Measurements from ENCODE around the gene MB.
A peak's percentile ranks its signal among the peaks of the same experiment; 100 is the strongest.

MB gene

DNA sequence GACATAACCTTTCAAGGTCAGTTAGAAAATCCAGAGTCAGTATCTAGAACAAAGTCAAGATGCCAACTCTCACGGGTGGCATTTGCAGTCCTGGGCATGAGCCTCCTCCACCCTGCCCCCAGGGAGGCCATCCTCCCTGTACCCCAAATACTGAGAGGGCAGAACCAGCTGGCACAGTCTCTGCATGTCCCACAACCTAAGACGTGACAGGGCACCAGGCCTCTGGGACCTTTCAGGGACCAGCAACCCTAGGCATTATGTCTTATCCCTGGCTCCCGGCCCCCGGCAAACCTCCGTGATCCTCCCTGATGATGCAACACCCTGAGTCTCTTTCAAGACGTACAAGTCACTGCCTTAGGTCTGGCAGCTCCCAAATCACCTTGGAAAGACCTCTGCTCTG lies 2.0 kb downstream of the MB start:
- no peak for DNase-seq (ENCODE audit: low read depth)

DNA sequence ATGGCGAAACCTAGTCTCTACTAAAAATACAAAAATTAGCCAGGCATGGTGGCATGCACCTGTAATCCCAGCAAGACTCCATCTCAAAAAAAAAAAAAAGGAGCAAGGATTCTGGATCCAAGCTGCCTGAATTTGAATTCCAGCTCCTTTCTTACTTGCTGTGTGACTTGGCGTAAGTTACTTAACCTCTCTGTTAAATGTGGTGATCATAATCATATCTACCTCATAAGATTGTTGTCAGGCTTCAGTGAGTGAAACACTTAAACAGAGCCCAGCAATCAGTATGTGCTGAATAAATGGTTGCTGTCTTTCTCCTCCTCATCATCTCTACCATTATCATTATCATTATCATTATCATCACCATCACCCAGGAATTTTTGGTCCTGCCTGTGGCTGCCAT lies 2.7 kb downstream of the MB start:
- no peak for DNase-seq (ENCODE audit: low read depth)

DNA sequence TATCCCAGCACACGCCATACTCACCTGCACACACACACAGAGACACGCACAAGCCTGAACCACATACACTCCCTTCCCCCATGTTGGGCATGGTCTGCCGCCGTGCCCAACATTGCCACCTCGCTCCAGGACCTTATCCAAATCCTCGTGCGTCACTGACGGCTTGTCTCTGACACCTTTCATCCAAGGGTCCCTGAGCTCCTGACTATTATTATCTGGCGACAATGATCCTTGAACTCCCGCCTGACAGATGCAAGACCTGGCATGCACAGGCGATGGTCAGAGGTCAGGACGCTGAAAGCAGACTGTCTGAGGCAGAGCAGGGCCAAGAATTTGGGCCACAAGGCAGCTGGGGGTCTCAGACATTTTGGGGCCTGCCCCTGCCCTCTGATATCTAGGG lies 4.2 kb downstream of the MB start:
- DNase-seq (ENCODE audit: low read depth), result no peak

DNA sequence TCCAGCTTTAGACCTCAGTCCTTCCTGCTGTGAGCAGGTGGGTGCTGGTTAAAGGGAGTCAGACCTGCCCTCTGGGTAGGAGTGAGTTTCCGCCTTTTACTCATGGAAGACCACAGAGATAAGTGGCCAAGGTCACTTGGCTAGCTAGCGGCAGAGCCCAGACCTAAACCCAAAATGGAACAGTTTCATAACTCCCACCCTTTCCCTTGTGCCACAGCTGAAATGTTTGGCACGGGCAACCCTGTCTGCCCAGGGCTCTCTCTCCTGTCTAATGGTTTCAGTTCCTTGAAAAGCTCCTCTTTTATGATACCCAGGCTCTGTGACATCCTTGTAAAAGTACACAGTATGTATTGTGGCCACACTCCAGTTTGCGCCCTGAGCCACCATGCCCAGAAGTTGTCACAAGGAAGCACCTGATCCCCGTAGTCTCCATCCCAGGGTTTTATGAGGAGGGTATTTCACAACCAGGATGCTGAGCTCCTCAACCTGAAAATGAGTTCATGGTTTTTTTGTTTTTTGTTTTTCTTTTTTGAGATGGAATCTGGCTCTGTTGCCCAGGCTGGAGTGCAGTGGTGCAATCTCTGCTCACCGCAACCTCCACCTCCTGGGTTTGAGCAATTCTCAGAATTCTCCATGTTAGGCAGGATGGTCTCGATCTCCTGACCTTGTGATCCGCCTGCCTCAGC lies 5.1 kb downstream of the MB start:
- DNase-seq (ENCODE audit: low read depth), result no peak

DNA sequence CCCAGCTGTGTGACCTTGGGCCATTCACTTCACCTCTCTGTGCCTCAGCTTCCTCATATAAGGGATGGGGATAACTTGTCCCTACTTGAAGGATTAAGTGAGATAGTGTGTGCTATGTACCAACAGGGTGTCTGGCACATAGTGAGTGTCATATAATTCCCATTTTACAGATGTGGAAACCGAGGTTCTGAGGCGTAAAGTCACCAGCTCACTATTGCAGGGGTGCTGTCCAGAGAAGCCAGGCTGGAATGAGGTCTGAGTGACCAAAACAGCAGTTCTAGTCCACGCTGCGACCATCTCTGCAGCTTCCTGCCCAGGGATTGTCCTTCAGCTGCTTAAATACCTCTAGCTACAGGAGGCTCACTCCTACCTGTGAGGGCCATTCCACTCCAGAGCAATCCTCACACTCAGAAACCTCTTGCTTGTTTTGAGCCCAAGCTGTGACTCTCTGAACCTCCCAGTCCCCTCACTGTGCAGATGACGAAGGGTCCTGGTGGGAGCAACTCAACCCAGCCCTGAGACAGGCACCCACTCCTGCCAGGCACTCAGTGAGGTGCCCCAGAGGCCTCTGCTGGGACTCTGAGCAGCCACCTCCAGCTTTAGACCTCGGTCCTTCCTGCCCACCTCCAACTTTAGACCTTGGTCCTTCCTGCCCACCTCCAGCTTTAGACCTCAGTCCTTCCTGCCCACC lies 5.8 kb downstream of the MB start:
- no peak for DNase-seq (ENCODE audit: low read depth)

DNA sequence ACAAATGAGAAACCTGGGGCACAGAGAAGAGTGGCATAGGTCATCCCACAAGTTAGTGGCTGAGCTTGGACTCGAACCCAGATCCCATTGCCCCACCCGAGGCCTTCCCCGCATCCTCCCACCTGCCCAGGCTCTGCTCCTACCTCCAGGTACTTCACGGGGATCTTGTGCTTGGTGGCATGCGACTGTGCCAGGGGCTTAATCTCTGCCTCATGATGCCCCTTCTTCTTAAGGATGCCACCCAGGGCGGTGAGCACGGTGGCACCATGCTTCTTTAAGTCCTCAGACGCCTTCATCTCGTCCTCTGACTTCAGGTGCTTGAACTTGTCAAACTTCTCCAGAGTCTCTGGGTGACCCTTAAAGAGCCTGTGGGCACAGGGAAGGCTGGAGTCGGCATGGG lies 6.4 kb downstream of the MB start:
- DNase-seq (ENCODE audit: low read depth), result no peak

DNA sequence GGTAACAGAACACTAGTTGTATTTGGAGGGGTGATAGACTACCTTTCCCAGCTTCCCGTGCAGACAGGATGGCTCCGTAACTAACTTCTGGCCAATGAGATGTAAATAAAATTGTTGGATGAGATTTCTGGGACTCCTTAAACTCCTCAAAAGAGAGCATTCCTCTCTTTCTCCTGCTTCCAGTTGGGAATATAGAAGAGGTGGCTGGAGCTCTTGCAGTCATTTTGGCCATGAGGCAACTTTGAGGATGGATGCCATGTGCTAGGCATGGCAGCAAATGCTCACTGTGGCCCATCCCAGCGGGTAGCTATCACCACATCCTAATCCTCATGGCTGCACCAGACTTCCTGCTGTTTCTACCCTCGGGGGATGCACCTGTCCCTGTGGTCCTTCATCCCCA lies 7.4 kb downstream of the MB start:
- DNase-seq (ENCODE audit: low read depth), result no peak

DNA sequence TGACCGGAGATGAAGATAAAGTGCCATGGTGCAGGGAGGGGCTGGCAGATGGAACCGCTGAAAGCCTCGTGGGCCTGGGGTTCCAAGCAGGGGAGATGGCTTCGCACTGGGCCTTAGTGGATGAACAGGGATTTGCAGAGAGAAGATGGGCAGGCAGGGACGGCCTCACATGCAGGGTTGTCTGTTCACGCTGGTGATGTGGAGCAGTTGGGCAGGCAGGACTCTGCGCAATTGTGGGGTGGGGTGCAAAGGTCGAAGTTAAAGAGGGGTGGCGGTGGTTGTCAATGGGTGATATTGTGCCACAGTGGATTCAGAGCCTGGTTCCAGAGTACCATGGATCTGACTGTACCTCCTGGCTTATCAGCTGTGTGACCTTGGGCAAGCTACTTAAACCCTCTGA lies 7.9 kb downstream of the MB start:
- DNase-seq (ENCODE audit: low read depth), result no peak

DNA sequence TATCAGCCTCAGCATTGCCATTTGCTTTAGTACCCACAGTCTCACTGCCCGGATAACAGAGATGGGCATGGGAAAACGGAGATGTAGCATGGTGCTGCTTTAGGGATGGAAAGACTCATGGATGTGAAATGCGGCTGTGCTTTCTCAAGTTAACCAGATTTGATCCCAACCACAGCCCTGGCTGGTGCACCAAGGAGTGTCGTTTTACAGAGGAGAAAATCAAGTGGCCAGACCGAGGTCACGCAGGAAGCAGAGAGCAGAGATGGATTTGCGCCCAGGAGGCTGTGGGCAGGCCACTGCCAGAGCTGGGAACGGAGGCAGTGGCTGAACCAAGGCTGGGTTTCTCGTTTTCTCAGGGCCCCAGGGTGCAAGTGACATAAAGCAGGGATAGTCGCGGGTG lies 9.0 kb downstream of the MB start:
- DNase-seq (ENCODE audit: low read depth), result no peak

DNA sequence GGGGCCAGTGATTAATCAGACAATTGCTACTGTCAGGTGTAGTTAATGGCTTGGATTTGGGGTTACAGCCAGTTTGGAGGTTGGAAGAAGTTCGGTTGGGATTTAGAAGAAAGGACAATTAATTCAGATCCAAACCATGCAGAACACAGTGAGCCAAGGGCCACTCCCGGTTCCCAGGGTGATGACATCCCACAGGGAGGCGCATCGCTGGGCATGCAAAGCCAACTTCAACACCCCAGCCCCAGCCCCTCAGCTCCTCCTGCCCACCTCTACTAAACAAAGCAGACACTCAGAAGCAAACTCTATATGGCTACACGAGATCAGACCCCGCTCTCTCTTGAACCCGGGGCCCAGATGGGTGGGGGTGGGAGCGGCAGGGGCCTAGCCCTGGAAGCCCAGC lies 10.2 kb downstream of the MB start:
- DNase-seq (ENCODE audit: low read depth), result no peak

DNA sequence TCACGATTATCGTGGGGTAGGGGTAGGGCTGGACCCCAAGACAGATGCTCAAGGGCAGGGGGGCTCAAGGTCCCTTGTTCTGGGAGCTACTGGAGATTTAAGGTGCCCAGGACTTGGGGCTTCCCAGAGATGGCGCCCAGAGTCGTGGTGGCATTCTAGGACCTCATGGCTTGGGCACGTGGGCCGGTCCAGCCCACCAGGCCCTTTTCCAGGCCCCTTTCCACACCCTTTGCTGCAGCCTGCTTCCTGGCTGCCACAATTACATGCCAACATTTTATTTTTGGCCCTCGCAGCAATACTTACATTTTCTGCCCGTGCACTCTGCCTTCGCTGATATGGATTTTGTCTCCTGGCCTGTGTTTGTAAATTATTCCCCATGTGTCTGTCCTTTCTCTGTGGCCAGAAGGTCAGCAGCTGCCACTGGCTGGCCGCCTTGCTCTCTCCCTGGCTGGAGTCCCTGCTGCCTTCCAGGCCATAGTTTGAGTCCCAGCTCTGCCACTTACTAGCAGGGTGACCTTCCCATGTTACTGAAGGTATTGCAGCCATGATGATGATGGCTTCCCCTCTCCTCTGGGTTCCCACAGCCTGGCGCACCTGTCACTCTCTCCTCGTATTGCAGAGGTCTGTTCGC lies 11.2 kb downstream of the MB start:
- no peak for DNase-seq (ENCODE audit: low read depth)

DNA sequence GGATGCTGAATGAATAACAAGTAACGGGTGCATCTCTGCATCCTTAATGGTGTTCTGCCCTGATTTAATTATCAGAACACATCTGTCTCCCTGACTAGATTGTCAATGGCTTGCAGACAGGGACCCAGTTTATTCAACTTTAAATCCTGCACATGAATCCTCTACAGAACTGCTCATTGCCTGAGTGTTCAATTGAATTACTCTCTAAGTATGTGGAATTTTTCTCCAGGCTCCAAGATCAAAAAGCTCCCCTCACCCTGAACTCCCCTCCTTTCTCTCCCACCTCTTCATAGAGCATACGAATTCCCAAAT lies 11.8 kb downstream of the MB start:
- no peak for DNase-seq (ENCODE audit: low read depth)

DNA sequence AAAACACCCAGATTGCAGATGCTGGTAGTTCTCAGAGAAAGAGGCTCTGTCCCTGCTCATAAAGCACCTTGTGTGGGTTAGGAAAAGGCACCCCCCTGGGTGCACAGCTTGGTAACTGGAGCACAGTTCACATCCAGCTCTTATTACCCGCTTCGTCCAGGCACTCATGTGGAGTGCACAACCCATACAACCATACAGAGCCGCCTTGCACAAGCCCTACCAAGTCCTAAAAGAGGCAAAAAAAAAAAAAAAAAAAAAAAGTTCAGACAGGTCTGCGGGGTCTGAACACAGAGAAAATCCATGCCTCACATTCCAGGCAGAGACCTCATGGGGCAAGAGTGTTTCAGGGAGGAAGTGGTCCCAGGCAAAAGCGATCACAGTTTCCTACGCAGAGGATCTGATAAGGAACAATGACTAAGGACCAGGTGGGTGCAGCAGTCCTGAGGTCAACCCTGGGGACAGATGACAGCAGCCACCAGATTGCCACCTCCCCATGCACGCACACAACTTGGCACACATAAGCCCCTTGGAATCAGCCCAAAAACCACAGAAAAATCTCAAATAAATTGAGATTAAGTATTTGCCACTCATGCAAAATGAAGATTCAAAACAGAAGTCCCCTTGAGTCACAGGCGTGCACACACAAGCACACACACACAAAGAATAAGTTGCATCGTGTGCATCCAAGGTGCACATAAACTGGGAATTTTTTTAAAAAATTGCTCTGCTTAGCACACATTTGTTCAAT lies 12.3 kb downstream of the MB start:
- peak; percentile 6 for DNase-seq (ENCODE audit: low read depth)

DNA sequence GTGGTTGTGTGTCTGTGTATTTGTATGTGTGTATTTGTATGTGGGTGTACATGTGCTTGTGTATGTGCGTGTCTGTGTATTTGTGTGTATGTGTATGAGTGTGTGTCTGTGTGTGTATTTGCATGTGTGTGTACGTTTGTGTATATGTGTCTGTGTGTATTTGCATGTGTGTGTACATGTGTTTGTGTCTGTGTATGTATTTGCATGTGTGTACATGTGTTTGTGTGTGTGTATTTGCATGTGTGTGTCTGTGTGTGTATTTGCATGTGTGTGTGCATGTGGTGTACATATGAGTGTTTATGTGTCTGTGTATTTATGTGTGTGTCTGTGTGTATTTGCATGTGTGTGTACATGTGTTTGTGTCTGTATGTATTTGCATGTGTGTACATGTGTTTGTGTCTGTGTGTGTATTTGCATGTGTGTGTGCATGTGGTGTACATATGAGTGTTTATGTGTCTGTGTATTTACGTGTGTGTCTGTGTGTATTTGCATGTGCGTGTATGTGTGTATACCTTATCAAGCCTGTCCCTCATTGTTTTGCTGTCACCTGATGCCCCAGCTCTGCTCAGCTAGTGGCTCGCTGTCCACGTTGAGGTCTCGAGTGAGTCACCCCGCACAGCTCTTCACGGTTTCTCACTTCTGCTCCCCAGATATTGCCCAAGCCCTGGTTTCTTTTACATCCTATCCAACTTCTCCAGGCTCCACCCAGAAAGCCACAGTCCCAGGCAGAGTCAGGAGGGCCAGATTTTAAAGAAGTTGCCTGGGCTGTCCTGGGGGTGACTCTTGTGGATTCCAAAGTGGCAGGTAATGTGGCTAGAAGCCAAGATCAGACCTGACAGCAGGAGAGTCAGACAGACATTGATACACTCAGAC lies 15.2 kb downstream of the MB start:
- peak; percentile 92 for DNase-seq (ENCODE audit: low read depth)

DNA sequence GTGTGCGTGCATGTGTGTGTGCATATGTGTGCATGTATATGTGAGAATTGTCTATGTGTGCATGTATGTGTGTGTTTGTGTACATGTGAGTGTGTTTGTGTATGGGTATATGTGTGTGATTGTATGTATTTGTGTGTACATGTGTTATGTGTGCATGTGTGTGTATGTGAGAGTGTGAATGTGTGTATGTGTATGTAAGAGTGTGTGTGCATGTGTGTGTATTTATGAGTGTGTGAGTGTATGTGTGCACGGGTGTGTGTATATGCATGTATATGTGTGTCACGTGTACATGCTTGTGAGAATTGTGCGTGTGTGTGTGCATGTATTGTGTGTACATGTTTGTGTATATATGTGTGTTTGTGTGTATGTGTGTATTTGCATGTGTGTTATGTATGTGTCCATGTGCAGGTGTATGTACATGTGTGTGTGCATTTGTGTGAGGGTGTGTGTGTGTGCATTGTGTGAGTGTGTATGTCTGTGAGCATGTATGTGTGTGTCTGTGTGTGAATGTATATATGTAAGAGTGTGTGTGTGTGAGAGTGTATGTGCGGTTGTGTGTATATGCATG lies 16.0 kb downstream of the MB start:
- no peak for DNase-seq (ENCODE audit: low read depth)

DNA sequence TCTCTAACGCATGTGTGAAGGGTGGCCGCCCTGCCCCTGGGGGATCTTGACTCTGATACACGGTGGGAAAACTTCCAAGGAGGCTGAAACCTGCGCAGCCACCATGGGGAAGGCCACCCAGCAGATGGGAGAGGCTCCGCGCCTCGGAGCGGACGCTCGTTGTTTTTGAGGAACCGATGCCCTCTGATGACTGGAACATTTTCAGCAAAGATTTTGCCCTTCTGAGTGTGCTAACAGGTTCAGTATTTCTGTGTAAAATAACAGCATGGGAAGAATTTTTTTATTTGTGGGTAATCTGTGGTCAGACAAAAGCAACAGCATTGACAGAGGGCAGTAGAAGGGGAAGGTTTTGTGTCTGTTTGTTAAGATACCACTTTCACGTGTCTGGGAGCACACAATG lies 16.7 kb downstream of the MB start:
- DNase-seq (ENCODE audit: low read depth), result no peak

DNA sequence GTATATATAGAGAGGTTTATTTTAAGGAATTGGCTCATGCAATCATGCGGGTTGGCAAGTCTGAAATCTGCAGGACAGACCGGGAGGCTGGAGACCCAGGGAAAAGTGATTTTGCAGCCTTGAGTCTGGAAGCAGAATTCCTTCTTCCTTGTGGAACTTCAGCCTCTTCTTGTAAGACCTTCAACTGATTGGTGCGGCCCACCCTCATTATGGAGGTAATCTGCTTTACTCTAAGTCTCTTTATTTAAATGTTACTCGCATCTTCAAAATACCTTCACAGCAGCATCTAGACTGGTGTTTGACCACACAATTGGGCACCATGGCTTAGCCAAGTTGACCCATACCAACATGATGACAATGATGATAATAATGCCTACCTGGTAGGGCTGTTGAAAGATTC lies 17.8 kb downstream of the MB start:
- no peak for DNase-seq (ENCODE audit: low read depth)

DNA sequence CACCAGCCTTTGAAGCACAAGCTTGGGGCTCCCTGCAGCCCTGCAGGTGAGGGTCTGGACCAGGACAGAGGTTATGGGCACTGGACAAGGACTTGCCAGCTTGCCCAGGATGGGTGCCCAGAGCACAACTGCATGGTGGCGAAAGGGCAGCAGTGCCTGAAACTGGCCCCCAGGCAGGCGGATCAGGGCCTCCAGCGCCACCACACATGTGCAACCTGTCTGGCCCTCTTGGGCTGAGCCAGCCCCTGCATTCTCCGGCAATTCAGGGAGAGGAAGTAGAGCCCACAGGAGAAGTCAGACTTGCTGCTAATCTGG lies 18.8 kb downstream of the MB start:
- no peak for DNase-seq (ENCODE audit: low read depth)

DNA sequence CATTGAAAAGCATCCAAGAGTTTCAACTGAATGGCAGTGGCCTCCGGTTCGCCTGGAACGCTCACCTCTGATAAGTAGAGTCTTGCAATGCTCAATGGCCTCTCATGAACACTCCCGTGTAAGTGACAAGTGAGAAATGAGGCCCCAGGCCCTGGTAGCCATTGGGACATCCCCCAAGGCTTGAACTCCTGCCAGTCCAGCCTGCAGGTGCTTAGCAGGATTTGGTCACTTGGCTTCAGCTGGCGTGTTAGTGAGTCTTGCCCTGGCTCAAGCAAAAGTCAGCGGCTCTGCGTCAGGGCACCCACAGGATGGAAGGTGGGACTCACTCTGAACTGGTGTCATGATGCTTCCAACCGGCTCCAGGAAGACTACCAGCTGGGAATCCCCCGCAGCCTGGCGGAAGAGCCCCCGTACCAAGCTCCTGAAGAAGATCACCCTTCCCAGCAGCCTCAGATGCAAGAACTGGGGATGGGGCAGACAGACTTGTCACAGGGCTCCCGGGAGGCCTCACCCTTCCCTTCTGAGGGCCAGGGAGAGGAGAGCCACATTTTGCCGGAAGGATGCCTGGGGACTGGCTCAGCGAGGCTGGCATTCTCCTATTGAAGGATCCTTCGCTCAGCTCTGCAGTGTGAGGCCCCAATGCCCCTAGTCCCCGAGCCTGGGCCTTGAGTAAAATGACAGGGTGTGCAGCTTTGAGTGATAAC lies 19.3 kb downstream of the MB start:
- no peak for DNase-seq (ENCODE audit: low read depth)

DNA sequence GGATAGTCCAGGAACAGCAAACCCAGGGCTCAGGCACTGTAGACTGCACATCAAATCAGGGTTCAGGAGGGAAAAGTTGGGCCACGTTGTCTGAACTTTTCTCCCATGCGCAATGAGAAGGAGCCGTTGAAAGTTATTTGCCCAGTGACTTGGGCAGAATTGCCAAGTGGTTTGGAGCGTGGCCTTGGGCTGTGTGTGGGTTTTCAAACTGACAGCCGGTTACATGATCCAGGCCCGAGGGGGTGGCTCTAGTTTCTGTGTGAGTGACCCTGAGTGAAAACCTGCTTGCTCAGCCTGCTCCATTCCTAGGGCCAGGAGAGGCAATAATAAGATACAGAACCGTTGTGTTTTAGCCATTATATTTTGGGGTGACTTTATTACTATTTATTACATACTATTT lies 20.3 kb downstream of the MB start:
- DNase-seq (ENCODE audit: low read depth), result no peak

DNA sequence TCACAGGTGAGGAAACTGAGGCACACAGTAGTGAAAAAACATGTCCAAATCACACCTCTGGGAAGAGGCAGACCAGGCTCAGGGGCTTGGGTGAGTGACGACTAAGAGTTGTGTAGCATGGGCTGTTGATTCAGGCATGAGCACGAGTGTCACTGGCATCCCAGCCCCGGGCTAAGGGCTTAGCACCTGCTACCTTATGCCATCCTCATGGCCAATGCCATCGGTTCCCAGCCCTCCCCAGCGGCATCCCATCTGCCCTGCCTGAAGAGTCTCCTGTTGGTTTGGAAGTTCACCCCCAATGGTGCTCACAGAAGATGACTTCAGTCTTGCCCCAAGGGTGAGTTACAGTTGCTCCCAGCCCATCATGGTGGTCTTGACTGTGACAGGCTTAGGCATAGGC lies 22.4 kb downstream of the MB start:
- no peak for DNase-seq (ENCODE audit: low read depth)
